ENCODE measurements around the gene SLC12A7.

DNA sequence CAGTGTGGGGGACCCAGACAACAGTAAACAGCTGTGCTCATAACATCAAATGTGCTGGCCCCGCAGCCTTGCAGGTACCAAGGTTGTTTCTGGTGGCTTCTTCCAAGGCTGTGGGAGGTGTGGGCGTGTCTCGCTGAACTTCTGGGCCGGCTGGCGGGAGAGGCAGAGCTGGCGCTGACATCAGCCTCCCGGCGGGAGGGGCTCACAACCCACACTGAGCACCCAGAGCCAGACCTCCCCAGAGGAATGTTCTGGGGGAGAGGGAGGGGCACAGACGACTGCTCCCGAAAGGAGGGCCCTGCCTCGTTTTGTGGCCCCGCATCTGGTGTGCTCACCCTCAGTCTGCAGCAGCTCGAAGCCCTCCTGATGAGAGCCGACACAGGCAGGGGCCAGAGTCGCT lies 6.9 kb upstream of the SLC12A7 start:
- TF ChIP-seq, protein P1, sequence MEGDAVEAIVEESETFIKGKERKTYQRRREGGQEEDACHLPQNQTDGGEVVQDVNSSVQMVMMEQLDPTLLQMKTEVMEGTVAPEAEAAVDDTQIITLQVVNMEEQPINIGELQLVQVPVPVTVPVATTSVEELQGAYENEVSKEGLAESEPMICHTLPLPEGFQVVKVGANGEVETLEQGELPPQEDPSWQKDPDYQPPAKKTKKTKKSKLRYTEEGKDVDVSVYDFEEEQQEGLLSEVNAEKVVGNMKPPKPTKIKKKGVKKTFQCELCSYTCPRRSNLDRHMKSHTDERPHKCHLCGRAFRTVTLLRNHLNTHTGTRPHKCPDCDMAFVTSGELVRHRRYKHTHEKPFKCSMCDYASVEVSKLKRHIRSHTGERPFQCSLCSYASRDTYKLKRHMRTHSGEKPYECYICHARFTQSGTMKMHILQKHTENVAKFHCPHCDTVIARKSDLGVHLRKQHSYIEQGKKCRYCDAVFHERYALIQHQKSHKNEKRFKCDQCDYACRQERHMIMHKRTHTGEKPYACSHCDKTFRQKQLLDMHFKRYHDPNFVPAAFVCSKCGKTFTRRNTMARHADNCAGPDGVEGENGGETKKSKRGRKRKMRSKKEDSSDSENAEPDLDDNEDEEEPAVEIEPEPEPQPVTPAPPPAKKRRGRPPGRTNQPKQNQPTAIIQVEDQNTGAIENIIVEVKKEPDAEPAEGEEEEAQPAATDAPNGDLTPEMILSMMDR (conservative IDR thresholded peaks at IDR 0.05 in 1 of 2, IDR thresholded peaks at IDR 0.05 in 1 of 2; ENCODE audit: low read depth in 1 of 2, low read length in 2 of 2) = no peak
- no peak for TF ChIP-seq EZH2 (IDR thresholded peaks at IDR 0.05; ENCODE audit: low read length, missing control alignments)
